HuH-7.5 (cell line): Measurements from ENCODE around the gene TAP2.
"Not testable (repeated sequence)": the region's sequence is repeated elsewhere in the genome, so short reads cannot be mapped to it uniquely, and the experiment has no call there.

Experiments
- DNase-seq: peaks from one replicate; pipeline ENCODE4 v3.0.0; 2011; ENCODE audit warnings: low spot score

The TAP2 gene

DNA sequence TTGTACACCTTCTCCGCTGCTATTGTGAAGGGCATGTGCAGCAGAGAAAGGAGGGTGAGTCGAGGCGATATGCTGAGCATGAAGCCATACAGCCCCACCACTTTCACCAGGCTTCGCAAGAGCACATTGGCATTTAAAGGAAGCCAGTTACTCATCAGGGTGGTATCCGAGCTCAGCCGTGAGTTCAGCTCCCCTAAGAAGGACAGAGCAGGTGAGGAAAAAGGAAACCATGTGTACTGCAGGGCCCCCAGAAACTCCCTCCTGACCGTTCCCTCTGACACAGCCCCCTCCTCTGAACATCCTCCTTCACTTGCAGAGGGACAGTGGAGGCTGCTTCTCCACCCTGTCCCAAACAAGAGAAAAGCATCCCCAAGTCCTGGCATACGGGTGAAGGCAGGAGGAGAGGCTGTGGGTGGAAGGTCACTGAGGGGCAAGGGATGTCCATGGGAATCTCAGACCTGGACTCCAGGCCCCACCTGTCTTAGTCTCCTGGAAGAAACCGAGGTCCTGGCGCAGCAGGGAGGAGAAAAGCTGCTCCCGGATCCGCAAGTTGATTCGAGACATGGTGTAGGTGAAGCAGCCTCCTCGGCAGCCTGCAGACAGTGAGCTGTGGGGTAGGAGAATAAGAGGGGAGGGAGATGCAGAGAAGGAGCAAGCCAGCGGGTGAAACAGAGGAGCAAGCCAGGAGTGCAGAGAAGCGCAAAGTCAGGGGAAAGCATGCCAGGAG is 3.2 kb downstream of the TAP2 start:
- DNase-seq, result no peak

DNA sequence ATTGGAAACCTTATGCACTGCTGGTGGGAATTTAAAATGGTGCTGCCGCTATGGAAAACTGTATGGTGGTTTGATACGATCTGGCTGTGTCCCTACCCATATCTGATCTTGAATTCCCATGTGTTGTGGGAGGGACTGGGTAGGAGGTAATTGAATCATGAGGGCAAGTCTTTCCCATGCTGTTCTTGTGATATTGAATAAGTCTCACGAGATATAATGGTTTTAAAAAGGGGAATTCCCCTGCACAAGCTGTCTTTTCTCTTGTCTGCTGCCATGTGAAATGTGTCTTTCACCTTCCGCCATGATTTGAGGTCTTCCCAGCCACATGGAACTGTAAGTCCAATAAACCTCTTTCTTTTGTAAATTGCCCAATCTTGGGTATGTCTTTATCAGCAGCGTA is 4.9 kb downstream of the TAP2 start:
- no peak for DNase-seq

DNA sequence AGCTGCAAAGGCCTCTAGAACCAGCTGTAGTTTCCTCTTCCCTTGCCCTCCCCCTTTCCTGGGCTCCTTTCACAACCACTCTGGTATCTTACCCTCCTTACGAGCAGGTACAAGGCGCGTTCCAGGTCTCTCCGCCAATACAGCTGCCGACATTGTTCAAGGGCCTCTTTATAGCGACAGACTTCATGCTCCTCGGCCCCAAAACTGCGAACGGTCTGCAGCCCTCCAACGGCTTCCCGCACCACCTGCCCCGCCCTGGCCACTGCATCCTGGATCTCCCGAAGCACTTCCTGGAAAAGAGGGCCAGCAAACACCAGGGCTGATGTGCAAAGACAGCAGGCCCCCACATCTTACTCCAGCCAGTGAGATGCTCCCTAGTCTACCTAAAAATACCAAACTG is 6.0 kb downstream of the TAP2 start:
- no peak for DNase-seq

- no peak for DNase-seq
Observed at GRCh38 chr6:32830936-32831335, 7.6 kb downstream of the TAP2 start.

- no peak for DNase-seq
Observed at GRCh38 chr6:32830017-32830416, 8.5 kb downstream of the TAP2 start.

GRCh38 chr6:32829495-32829894 is 9.0 kb downstream of the TAP2 start:
- no peak for DNase-seq

GRCh38 chr6:32827025-32827424 is 11.5 kb downstream of the TAP2 start:
- DNase-seq, result no peak

GRCh38 chr6:32825966-32826365 is 12.6 kb downstream of the TAP2 start:
- DNase-seq, result no peak

DNA sequence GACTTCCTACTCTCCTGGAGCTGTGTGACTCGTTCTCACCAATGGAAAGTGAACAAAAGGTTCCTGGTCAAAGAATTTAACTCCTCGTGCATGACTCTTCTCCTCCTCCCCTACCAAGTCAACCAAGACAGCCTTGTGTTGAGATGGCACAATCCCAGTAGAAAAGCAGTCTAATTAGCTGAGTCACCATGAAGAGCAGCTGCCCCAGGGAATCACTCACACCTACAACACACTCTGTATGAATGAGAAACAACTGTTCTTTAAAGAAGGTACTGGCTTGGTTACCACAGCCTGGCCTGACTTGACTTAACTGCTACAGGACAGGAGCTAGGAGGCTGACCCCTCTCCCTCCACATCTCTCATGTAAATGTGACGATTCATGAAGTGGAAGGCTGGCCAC is 18.8 kb downstream of the TAP2 start:
- DNase-seq, result no peak

GRCh38 chr6:32818867-32819266 is 19.7 kb downstream of the TAP2 start:
- no peak for DNase-seq

- no peak for DNase-seq
Observed at GRCh38 chr6:32816746-32817204, 21.8 kb downstream of the TAP2 start, which contains the start of gene HLA-DOB. Gene HLA-DOB, minus strand, starts transcription at chr6:32817002. Its CDS starts 51 bp downstream, at chr6:32816951.

DNA sequence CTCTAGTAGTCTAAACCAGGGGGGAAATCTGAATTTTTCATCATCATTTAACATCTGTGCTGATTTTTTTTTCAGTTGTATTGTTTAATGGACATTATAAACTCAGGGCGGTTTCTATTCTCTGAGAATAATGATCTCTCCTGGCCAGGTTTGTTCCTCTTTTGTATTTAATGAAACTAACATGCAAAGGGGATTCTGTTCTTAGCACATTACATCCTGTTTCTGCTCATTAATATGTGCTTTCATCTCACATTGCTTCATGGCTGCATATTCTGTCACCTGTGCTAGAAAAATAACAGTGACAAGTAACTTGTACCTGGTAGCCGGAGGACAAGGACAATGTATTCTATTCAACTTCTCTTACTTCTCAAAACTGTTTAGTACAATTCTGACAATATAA is 22.5 kb downstream of the TAP2 start:
- no peak for DNase-seq

- no peak for DNase-seq
Observed at GRCh38 chr6:32815115-32815514, 23.4 kb downstream of the TAP2 start.

DNA sequence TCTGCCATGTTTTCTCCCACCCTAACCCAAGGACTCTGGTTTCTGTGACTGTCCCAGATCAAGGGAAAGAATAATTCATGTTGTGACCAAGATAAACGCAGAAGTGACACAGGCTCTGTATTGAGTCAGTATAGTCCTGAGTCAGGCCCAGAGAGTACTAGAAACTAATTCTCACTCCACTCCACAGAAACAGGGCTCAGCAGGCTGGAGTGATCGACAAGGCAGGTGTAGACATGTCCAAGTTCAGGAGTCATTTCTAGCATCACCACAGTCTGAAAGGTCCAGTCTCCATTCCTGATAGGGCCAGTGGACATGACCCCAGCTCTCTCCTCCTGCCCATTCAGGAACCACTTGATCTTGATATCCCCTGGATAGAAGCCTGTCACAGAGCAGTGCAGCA is 24.4 kb downstream of the TAP2 start:
- DNase-seq, result no peak

DNA sequence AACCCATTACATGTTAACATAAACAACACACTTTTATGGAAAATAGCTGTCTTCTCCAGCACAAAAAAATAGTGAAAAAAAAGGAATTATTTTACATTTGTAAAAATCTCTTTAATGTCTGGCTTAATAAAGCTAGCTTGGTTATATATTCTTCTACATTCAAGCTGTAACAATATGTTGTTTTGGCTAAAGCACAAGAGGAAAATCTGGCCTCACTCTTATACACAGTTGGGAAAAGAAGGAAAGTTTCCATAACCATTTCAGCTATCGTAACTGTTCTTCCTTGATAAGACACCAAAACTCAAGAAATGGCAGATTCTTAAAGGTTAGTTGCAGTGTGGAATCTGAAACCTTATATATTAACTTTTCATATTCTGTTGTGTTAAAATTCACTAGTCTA is 29.4 kb downstream of the TAP2 start:
- no peak for DNase-seq

GRCh38 chr6:32807020-32807580 is 31.4 kb downstream of the TAP2 start:
- no peak for DNase-seq

DNA sequence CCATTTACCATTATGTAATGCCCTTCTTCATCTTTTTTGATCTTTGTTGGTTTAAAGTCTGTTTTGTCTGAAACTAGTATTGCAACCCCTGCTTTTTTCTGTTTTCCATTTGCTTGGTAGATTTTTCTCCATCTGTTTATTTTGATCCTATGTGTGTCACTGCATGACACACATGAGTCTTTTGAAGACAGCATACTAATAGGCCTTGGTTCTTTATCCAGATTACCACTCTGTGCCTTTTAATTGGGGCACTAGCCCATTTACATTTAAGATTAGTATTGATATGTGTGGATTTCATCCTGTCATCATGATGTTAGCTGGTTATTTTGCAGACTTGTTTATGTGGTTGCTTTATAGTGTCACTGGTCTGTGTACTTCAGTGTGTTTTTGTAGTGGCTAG is 33.1 kb downstream of the TAP2 start:
- not testable (repeated sequence) for DNase-seq

DNA sequence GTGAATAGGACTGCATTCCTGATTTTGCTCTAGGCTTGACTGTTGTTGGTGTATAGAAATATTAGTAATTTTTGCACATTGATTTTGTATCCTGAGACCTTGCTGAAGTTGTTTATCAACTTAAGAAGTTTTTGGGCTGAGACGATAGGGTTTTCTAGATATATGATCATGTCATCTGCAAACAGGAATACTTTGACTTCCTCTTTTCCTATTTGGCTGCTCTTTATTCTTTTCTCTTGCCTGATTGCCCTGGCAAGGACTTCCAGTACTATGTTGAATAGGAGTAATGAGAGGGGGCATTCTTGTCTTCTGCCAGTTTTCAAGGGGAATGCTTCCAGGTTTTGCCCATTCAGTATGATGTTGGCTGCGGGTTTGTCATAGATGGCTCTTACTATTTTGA is 35.1 kb downstream of the TAP2 start:
- no peak for DNase-seq

GRCh38 chr6:32799740-32800139 is 38.8 kb downstream of the TAP2 start:
- no peak for DNase-seq

GRCh38 chr6:32799168-32799567 is 39.4 kb downstream of the TAP2 start:
- no peak for DNase-seq

- DNase-seq, result peak; percentile 9
Observed at GRCh38 chr6:32796848-32797776, 41.4 kb downstream of the TAP2 start.

DNA sequence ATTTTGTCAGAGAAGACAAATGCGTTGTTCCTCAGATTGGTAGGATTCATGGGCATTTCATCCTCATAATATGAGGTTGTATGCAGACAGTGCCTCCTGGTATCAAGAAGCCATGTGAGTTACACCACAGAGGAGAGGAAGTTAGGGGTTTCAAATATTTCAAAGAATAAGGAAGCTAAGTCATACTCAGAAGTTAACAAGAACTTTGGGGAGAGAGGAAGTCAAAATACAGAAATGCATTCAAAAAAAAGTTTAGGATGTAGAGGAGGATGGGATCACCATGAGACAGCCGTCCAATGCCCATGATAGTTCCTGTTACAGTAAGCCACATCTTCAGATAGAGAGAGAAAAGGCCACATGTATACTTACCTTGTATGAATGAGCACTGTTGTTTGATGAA is 44.0 kb downstream of the TAP2 start:
- DNase-seq, result no peak

GRCh38 chr6:32792901-32793435 is 45.6 kb downstream of the TAP2 start:
- no peak for DNase-seq
